CD4-positive, alpha-beta T cell treated with Interleukin-4 for 4 hours (primary cell): Measurements from ENCODE around the gene ETFBKMT.
A peak's percentile ranks its signal among the peaks of the same experiment; 100 is the strongest.
"Not testable (repeated sequence)": the region's sequence is repeated elsewhere in the genome, so short reads cannot be mapped to it uniquely, and the experiment has no call there.

Experiments
- DNase-seq: peaks from one replicate; pipeline ENCODE4 v3.0.0-alpha.2; 2020

The ETFBKMT gene

GRCh38 chr12:31658471-31659086 lies 909 bp upstream of the ETFBKMT start:
- DNase-seq = no peak

DNA sequence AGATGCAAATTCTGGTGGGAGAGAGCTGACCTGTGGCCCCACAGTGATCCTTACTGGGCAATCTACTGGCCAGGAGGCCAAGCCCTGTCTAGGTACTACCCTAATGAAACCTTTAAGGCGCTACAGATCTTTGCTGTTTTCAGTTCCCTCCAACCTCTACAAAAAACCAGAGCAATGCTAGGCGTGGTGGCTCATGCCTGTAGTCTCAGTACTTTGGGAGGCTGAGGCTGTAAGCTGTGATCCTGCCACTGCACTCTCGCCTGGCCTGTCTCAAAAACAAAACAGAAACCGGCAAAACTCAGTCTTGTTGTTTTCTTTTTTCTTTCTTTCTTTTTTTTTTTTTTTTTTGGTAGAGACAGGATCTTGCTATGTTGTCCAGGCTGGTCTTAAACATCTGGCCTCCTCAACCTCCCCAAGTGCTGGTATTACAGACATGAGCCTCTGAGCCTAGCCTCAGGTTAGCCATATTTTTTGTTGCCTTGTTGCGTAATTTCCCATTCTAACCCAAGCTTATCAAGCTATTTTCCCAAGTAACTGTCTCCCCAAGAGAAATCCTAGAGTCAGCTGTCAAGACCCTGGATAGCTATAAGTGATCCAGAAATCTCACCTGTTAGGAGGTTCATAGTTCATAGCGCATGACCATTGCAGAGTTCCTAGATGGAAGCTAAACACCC lies 2.8 kb downstream of the ETFBKMT start:
- DNase-seq = no peak

DNA sequence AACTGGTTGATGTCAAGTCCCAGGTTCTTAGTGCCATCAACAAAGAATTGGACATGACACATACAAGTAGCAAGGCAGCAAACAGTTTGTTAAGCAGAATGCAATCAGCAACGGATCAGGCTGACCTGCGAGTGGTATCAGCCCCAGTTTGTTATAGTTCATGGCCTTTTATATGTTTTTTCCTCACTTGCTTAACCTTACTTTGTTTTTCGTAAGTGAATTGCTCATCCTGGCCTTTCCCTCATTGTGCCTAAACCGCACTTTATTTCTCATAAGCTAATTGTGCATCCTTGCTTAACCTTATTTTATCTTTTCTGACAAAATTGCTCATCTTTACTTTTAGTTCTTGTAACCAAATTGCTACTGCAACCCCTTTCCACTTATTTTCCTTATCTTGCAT lies 4.1 kb downstream of the ETFBKMT start:
- DNase-seq = no peak

GRCh38 chr12:31664038-31664437 lies 4.5 kb downstream of the ETFBKMT start:
- DNase-seq = no peak

- DNase-seq = no peak
These were observed 9.5 kb downstream of the ETFBKMT start for GRCh38 chr12:31669020-31669419.

DNA sequence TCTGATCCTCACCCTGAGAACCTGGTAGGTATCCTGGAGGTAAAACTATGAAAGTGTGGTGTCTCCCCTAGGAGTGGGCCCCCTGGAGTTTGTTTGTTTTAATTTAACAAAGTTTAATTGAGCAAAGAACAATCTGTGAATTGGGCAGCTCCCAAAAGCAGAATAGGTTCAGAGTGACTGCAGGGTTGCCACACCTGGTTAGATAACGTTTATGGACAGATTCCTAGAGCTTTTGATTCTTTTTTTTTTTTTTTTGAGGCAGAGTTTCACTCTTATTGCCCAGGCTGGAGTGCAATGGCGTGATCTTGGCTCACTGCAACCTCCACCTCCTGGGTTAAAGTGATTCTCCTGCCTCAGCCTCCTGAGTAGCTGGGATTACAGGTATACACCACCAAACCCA lies 10.1 kb downstream of the ETFBKMT start:
- not testable (repeated sequence) for DNase-seq

GRCh38 chr12:31672521-31672920 lies 13.0 kb downstream of the ETFBKMT start:
- DNase-seq = no peak

DNA sequence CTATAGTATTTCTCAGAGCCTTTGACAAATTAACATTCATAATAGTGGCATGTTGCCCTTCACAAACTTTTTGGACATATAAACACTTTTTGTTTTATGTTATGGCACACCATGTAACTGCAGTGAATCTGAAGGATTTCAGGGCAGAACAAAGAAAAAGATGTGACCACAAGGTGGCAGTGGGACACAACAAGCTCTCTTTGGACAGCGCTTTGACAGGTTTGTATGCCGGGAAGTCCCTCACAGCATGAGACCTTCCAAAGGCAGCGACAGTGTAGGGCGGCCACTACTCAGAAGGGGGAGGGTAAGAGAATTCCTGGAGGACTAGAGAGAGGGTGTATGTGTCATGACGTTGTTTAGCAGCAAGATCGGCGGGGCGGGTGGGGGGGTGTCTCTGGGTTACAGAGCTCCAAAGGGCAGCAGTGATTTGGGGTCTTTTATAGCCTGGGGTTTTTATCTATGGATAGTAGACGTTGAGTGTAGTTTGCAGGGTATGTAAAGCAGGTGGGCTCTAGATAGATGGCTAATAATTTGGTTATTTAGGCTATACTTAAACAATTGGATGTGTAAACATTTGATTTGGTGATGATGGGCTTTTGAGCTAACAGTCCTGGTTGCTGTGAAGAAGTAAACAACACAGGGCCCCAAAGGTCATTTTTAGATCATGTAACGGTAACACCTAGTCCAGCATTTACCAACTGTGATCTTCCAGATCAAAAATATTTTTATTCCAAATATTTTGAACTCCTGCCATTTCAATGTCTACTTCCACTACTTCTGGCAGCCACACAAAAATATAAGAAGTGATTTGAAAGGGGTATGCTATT lies 22.9 kb downstream of the ETFBKMT start:
- DNase-seq = peak; percentile 85

- DNase-seq = no peak
These were observed 26.3 kb downstream of the ETFBKMT start for GRCh38 chr12:31685801-31686200.

GRCh38 chr12:31687101-31687527 lies 27.6 kb downstream of the ETFBKMT start:
- peak; percentile 6 for DNase-seq

GRCh38 chr12:31689921-31690320 lies 30.4 kb downstream of the ETFBKMT start:
- DNase-seq = not testable (repeated sequence)

DNA sequence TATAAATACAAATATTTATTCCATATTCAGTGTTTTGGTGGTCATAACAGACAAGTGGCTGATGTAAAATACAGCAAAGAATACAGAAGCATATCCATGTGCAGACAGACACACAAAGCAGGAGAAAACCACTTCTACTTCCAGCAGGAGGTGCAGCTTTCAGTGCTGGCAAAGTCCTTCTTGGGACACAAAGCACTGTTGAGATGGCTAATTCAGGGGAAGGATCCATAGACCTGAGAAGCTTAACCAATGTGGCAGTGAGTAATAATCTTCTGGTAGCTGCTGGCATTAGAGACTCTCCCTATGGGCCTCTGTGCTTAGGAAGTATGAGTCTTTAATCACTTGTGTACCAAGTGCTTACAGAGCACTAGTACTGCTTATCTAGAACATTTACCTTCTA lies 42.6 kb downstream of the ETFBKMT start:
- no peak for DNase-seq

DNA sequence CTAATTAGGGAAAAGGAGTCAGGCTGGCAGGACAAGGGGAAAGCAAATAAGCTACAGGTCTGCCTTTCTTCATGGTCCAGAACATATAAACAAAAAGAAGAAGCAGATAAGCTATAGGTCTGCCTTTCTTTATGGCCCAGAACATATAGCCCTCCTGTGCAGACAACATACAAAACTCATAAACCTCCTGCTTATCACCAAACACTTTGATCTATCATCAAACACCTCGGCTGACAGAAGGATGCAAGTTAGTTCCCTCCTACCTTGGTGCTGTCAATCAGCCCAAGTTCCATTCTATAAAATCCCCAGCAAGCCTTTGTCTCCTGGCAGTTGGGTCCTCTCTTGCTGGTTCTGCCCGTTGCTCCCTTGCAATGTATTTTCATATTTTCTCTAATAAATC lies 46.1 kb downstream of the ETFBKMT start:
- DNase-seq = no peak

- DNase-seq = not testable (repeated sequence)
These were observed 48.6 kb downstream of the ETFBKMT start for GRCh38 chr12:31708118-31708517.

- no peak for DNase-seq
These were observed 50.7 kb downstream of the ETFBKMT start for GRCh38 chr12:31710021-31710818.

GRCh38 chr12:31712877-31713276 lies 53.4 kb downstream of the ETFBKMT start:
- no peak for DNase-seq

- no peak for DNase-seq
These were observed 55.2 kb downstream of the ETFBKMT start for GRCh38 chr12:31714406-31715271.

DNA sequence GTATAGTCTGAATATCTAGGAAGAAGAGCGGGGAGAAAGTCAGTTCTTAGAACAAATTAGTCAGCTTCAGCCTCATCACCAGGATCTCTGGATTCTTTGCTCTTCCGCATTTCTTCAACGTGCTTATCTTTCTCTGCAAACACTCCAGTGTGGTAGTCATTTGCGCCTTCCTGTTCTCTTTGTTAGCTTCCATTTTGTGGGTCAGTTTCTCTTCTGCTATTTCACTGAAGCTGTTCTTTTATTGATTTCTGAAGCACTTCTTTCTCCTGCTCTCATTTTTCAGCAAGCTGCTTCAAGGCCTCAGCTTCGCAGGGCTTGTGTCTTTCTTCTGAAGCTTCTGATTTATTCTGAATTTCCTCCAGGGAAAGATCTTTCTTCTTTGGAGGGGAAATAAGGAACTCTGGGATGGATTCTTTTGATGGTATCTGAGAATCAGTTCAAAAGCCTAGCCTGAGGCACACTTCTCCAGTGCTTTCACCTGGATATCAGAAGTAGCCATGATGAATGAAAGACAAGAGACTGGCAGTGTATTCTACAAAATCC lies 55.9 kb downstream of the ETFBKMT start:
- DNase-seq = no peak

DNA sequence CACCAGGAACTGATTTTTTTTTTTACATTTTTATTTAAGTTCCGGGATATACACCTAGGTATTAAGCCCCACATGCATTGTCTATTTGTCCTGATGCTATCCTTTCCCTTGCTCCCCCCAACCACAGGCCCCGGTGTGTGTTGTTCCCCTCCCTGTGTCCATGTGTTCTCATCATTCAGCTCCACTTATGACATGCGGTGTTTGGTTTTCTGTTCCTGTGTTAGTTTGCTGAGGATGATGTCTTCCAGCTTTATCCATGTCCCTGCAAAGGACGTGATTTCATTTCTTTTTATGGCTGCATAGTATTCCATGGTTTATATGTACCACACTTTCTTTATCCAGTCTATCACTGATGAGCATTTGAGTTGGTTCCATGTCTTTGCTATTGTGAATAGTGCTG lies 57.5 kb downstream of the ETFBKMT start:
- not testable (repeated sequence) for DNase-seq

DNA sequence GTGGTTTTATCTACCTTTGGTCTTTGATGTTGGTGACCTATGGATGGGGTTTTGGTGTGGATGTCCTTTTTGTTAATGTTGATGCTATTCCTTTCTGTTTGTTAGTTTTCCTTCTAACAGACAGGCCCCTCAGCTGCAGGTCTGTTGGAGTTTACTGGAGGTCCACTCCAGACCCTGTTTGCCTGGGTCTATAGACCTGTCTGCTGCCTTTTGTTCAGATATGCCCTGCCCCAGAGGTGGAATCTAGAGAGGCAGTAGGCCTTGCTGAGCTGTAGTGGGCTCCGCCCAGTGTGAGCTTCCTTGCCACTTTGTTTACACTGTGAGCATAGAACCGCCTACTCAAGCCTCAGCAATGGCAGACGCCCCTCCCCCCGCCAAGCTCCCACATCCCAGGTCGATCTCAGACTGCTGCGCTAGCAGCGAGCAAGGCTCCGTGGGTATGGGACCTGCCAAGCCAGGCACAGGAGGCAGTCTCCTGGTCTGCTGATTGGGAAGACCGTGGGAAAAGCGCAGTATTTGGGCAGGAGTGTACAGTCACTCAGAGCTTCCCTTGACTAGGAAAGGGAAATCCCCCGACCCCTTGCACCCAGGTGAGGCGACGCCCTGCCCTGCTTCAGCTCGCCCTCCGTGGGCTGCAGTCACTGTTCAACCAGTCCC lies 59.2 kb downstream of the ETFBKMT start:
- DNase-seq = not testable (repeated sequence)

DNA sequence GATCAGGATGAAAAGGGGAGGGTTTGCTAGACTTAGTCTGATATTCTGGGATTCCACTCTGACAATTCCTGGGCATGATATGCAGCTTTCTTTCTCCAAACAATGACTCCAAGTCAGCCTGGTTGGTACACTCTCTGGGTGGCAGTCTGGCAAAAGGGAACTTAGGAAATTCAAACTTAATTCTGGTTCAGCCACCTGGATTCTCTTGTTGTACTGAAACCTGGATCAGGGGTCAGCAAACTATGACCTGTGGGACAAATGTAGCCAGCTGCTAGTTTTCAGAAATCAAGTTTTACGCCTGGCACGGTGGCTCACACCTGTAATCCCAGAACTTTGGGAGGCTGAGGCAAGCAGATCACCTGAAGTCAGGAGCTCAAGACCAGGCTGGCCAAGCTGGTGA lies 63.1 kb downstream of the ETFBKMT start:
- no peak for DNase-seq
